IMR-90 (cell line): Measurements from ENCODE around the gene INPP5B. TPM values are rescaled to one million over a fixed set of nuclear protein-coding genes. Genes with fewer than 3 reads are reported as not detected.

ENCODE experiments used
- ATAC-seq: fragments of 200-7000 bp; cut with Tn5 transposase; 2 replicates; pipeline ENCODE4 v1.9.1; 2020; ENCODE audit warnings: low read depth, mild to moderate bottlenecking, moderate library complexity
- BruUV-seq: library from RNA; stranded (reverse); fragments of 400-500 nt; replicated peaks from 2 replicates; lab custom pipeline; 2021; lab: Mats Ljungman, UMichigan
- CTCF ChIA-PET: fragments of 300-600 bp; formaldehyde crosslinking; extraction: SDS; loops from one replicate; lab custom pipeline; 2021; ENCODE audit warnings: antibody characterized with exemption; lab: Yijun Ruan, JAX
- POLR2A ChIA-PET: fragments of 300-600 bp; sonication (Branson Sonifier 250); formaldehyde crosslinking; loops from one replicate; lab custom pipeline; 2022; ENCODE audit warnings: antibody characterized with exemption; ENCODE audit not compliant: unreplicated experiment; lab: Charles Lee
- DNase-seq: peaks from one replicate; pipeline ENCODE4 v3.0.0; 2013
- H2AFZ ChIP-seq: replicated peaks from 2 replicates; pipeline ENCODE3; 2013; ENCODE audit warnings: low read length, mild to moderate bottlenecking; ENCODE audit not compliant: poor library complexity
- H2AK5ac ChIP-seq: 2 replicates; pipeline ENCODE4 v1.6.1; 2013; ENCODE audit warnings: low read depth, low read length, inconsistent platforms
- H2AK9ac ChIP-seq: replicated peaks from 2 replicates; pipeline ENCODE3; 2013; ENCODE audit warnings: mild to moderate bottlenecking, low read depth, low read length, moderate library complexity; ENCODE audit not compliant: poor library complexity
- H2BK120ac ChIP-seq: 2 replicates; pipeline ENCODE4 v1.6.1; 2013; ENCODE audit warnings: low read depth, low read length, inconsistent platforms
- H2BK15ac ChIP-seq: 3 replicates; pipeline ENCODE4 v1.6.1; 2013; ENCODE audit warnings: low read depth, low read length, inconsistent platforms
- H2BK20ac ChIP-seq: 2 replicates; pipeline ENCODE4 v1.6.1; 2013; ENCODE audit warnings: low read depth, mild to moderate bottlenecking, inconsistent platforms, low read length, moderate library complexity
- H2BK5ac ChIP-seq: 2 replicates; pipeline ENCODE4 v1.6.1; 2013; ENCODE audit warnings: mild to moderate bottlenecking, low read depth, low read length, inconsistent platforms; ENCODE audit not compliant: poor library complexity, severe bottlenecking
- H3K14ac ChIP-seq: replicated peaks from 2 replicates; pipeline ENCODE4 v1.6.1; 2013; ENCODE audit warnings: low read depth, low read length, inconsistent platforms
- H3K18ac ChIP-seq: 2 replicates; pipeline ENCODE4 v1.6.1; 2013; ENCODE audit warnings: low read depth, low read length, control low read depth
- H3K23ac ChIP-seq: 2 replicates; pipeline ENCODE4 v1.6.1; 2013; ENCODE audit warnings: low read depth, low read length, inconsistent platforms
- H3K27ac ChIP-seq: 2 replicates; pipeline ENCODE4 v1.5.1; 2013; ENCODE audit warnings: mild to moderate bottlenecking, control low read depth, low read length; ENCODE audit not compliant: insufficient read depth
- H3K27me3 ChIP-seq: 2 replicates; pipeline ENCODE4 v1.6.1; 2013; ENCODE audit warnings: low read length; ENCODE audit not compliant: control insufficient read depth, insufficient read depth
- H3K36me3 ChIP-seq: 2 replicates; pipeline ENCODE4 v1.6.1; 2013; ENCODE audit warnings: low read length, mixed read lengths; ENCODE audit not compliant: control insufficient read depth, insufficient read depth
- H3K4ac ChIP-seq: 2 replicates; pipeline ENCODE4 v1.6.1; 2013; ENCODE audit warnings: low read depth, low read length, inconsistent platforms
- H3K4me1 ChIP-seq: 2 replicates; pipeline ENCODE4 v1.6.1; 2013; ENCODE audit warnings: low read length, mixed read lengths; ENCODE audit not compliant: control insufficient read depth, insufficient read depth
- H3K4me2 ChIP-seq: 2 replicates; pipeline ENCODE4 v1.6.1; 2013; ENCODE audit warnings: low read depth, mild to moderate bottlenecking, control low read depth, low read length, moderate library complexity
- H3K4me3 ChIP-seq: 2 replicates; pipeline ENCODE4 v1.5.1; 2013; ENCODE audit warnings: low read depth, mild to moderate bottlenecking, control low read depth, low read length, moderate library complexity; ENCODE audit not compliant: insufficient read depth
- H3K56ac ChIP-seq: 2 replicates; pipeline ENCODE4 v1.6.1; 2013; ENCODE audit warnings: low read length, inconsistent platforms; ENCODE audit not compliant: insufficient read depth; ENCODE audit errors: extremely low read depth
- H3K79me1 ChIP-seq, 2 experiments: 2 replicates each; pipeline ENCODE4 v1.6.1; 2013; ENCODE audit warnings: low read length in 2 of 2, inconsistent platforms in 1 of 2, low read depth in 1 of 2
- H3K9ac ChIP-seq: 2 replicates; pipeline ENCODE4 v1.6.1; 2013; ENCODE audit warnings: low read depth, low read length, control low read depth
- H3K9me1 ChIP-seq: 2 replicates; pipeline ENCODE4 v1.6.1; 2013; ENCODE audit warnings: low read length, inconsistent platforms; ENCODE audit not compliant: insufficient read depth
- H3K9me3 ChIP-seq: 2 replicates; pipeline ENCODE4 v1.6.1; 2013; ENCODE audit warnings: low read length; ENCODE audit not compliant: control insufficient read depth, insufficient read depth
- H4K20me1 ChIP-seq: 2 replicates; pipeline ENCODE4 v1.6.1; 2013; ENCODE audit warnings: low read length, inconsistent platforms; ENCODE audit not compliant: insufficient read depth
- H4K5ac ChIP-seq: 2 replicates; pipeline ENCODE4 v1.6.1; 2013; ENCODE audit warnings: mild to moderate bottlenecking, low read depth, low read length, control low read depth
- H4K8ac ChIP-seq, 2 experiments: 2 replicates each; pipeline ENCODE4 v1.6.1; 2013; ENCODE audit warnings: low read depth in 2 of 2, low read length in 2 of 2, control low read depth in 1 of 2, inconsistent platforms in 1 of 2
- H4K91ac ChIP-seq: 2 replicates; pipeline ENCODE4 v1.6.1; 2013; ENCODE audit warnings: low read depth, low read length, inconsistent platforms; ENCODE audit not compliant: insufficient read depth
- BHLHE40 ChIP-seq: fragments of 150-350 bp; IDR thresholded peaks from 2 replicates; pipeline ENCODE4 v1.6.1; 2016; ENCODE audit warnings: mild to moderate bottlenecking, low read depth, low read length
- CEBPB ChIP-seq: IDR thresholded peaks from 2 replicates; pipeline ENCODE4 v1.6.1; 2012; ENCODE audit warnings: low read depth, low read length, improper control_type of control experiment
- CHD1 ChIP-seq: IDR thresholded peaks from 2 replicates; pipeline ENCODE4 v1.6.1; 2012; ENCODE audit warnings: low read depth, low read length, improper control_type of control experiment
- FOS ChIP-seq: fragments of 150-350 bp; IDR thresholded peaks from 2 replicates; pipeline ENCODE4 v1.6.1; 2016; ENCODE audit warnings: low read depth, low read length
- MAFK ChIP-seq: IDR thresholded peaks from 2 replicates; pipeline ENCODE4 v1.6.1; 2012; ENCODE audit warnings: low read depth, low read length, improper control_type of control experiment
- MXI1 ChIP-seq: IDR thresholded peaks from 2 replicates; pipeline ENCODE4 v1.6.1; 2012; ENCODE audit warnings: low read depth, mild to moderate bottlenecking, low read length, moderate library complexity, borderline replicate concordance
- NFE2L2 ChIP-seq: fragments of 150-350 bp; IDR thresholded peaks from 2 replicates; pipeline ENCODE4 v1.6.1; 2016; ENCODE audit warnings: low read depth, mild to moderate bottlenecking, low read length
- RAD21 ChIP-seq: IDR thresholded peaks from 2 replicates; pipeline ENCODE4 v1.6.1; 2012; ENCODE audit warnings: low read length, improper control_type of control experiment
- RCOR1 ChIP-seq: IDR thresholded peaks from 2 replicates; pipeline ENCODE4 v1.6.1; 2012; ENCODE audit warnings: mild to moderate bottlenecking, low read length, improper control_type of control experiment; ENCODE audit not compliant: insufficient replicate concordance
- RFX5 ChIP-seq: IDR thresholded peaks from 2 replicates; pipeline ENCODE4 v1.8.0; 2012; ENCODE audit warnings: low read depth, mild to moderate bottlenecking, low read length, moderate library complexity
- SMC3 ChIP-seq: fragments of 150-350 bp; IDR thresholded peaks from 2 replicates; pipeline ENCODE4 v1.6.1; 2016; ENCODE audit warnings: low read depth, mild to moderate bottlenecking, antibody characterized with exemption, low read length, moderate library complexity
- WGBS, 2 experiments: methylation state at CpG; one replicate each; pipeline versions ENCODE4 v1.1.5 to v1.1.7; 2013; ENCODE audit warnings: missing lambda C conversion rate in 2 of 2; ENCODE audit not compliant: insufficient read length in 1 of 2; ENCODE audit errors: extremely low coverage in 2 of 2; 5-methylcytosine and 5-hydroxymethylcytosine counted together
- dilution Hi-C: fragments of 300-500 bp; cut with HindIII; formaldehyde crosslinking; loops from one replicate; pipeline ENCODE4 v1.14.3; 2018; ENCODE audit warnings: low sequenced_read_pairs; ENCODE audit not compliant: unreplicated experiment
- in situ Hi-C: fragments of 300-500 bp; cut with MboI; formaldehyde crosslinking; loops from 3 replicates; pipeline ENCODE4 v1.14.3; 2019; ENCODE audit warnings: low sequenced_read_pairs, inconsistent platforms, mixed read lengths
- intact Hi-C: fragments of 100-400 bp; cut with micrococcal nuclease; formaldehyde crosslinking; loops from 2 replicates; pipeline ENCODE4 v1.10.0; 2022
- polyA plus RNA-seq, 3 experiments: library from polyadenylated mRNA; depleted of rRNA; stranded (reverse); fragments of >200 nt; gene quantifications; 2 replicates each; pipeline ENCODE4 v1.2.3, GENCODE V29; 2012; ENCODE audit warnings: low replicate concordance in 1 of 3
- total RNA-seq: library from RNA; depleted of rRNA; stranded (reverse); fragments of >200 nt; gene quantifications from 2 replicates; pipeline ENCODE4 v1.2.3, GENCODE V29; 2012
- TF ChIP-seq, protein P1 (sequence below): fragments of 150-350 bp; IDR thresholded peaks from 2 replicates; pipeline ENCODE4 v1.6.1; 2017; ENCODE audit warnings: mild to moderate bottlenecking, antibody characterized with exemption, low read length, low read depth
- TF ChIP-seq, protein P2 (sequence below): fragments of 150-350 bp; IDR thresholded peaks from 2 replicates; pipeline ENCODE4 v1.6.1; 2016; ENCODE audit warnings: low read depth, mild to moderate bottlenecking, low read length, moderate library complexity, borderline replicate concordance

INPP5B gene
- total and polyA plus RNA-seq, 2 of the 4 experiments (the other 2 are of a cell fraction): 9.4 to 20.4 TPM

DNA sequence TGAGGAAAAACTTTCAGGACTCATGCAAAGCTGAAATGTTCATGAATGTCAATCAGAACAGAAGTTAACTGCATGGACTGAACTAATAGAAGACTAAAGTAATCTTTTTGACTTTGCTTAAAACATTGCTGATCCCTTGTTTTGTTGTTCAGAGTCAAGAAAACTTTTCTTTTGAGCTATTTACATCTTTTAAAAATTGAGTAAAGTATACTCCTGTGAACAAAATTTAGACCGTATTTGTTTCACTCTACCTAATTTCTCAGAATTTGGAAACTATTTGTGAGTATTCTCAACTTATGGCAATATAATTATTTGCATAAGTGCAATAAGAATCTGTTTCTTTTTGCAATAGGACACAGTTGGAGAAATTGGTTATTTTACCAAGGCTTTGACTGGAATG lies 41.1 kb downstream of the INPP5B start:
- H4K20me1 ChIP-seq: no peaks in the 10 kb centered on the region; the same call in 1 of the 2 replicates
- no TSS peak for BruUV-seq
- H2AFZ ChIP-seq: no peak overlapping the region
- no CpG with 5 or more reads among the region's 1 CpG for WGBS, 2 experiments
- no peak overlapping the region for H3K14ac ChIP-seq
- no peak overlapping the region for H3K27ac ChIP-seq
- no peak overlapping the region for H3K4ac ChIP-seq
- no peak overlapping the region for H2BK20ac ChIP-seq
- H3K79me1 ChIP-seq: peaks cover 3 to 7% of the 10 kb centered on the region in 2 experiments
- no peak overlapping the region for H2AK5ac ChIP-seq
- H3K9me1 ChIP-seq: no peaks in the 10 kb centered on the region
- no peak overlapping the region for H3K4me2 ChIP-seq
- no peaks in the 10 kb centered on the region for H3K27me3 ChIP-seq
- no peak overlapping the region for H4K8ac ChIP-seq
- H3K56ac ChIP-seq: no peak overlapping the region
- H3K23ac ChIP-seq: no peak overlapping the region
- no peak overlapping the region for H3K9ac ChIP-seq
- no peak overlapping the region for H2BK5ac ChIP-seq
- H2BK15ac ChIP-seq: no peak overlapping the region
- H3K4me3 ChIP-seq: no peak overlapping the region
- no peak overlapping the region for H2BK120ac ChIP-seq
- DNase-seq (no peak), ATAC-seq (no peak)
- H3K4me1 ChIP-seq: no peaks in the 10 kb centered on the region
- dilution Hi-C loops (no loop called here), intact Hi-C loops (no loop called here), in situ Hi-C loops (no loop called here)
- TF ChIP-seq, protein P1, sequence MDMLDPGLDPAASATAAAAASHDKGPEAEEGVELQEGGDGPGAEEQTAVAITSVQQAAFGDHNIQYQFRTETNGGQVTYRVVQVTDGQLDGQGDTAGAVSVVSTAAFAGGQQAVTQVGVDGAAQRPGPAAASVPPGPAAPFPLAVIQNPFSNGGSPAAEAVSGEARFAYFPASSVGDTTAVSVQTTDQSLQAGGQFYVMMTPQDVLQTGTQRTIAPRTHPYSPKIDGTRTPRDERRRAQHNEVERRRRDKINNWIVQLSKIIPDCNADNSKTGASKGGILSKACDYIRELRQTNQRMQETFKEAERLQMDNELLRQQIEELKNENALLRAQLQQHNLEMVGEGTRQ: no peak
- TF ChIP-seq SMC3 (no peak), CEBPB (no peak), RAD21 (no peak), RFX5 (no peak), CHD1 (no peak), MAFK (no peak), RCOR1 (no peak), BHLHE40 (no peak), FOS (no peak), NFE2L2 (no peak), MXI1 (no peak)
- TF ChIP-seq, protein P2, sequence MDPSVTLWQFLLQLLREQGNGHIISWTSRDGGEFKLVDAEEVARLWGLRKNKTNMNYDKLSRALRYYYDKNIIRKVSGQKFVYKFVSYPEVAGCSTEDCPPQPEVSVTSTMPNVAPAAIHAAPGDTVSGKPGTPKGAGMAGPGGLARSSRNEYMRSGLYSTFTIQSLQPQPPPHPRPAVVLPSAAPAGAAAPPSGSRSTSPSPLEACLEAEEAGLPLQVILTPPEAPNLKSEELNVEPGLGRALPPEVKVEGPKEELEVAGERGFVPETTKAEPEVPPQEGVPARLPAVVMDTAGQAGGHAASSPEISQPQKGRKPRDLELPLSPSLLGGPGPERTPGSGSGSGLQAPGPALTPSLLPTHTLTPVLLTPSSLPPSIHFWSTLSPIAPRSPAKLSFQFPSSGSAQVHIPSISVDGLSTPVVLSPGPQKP: no peak
- no peak overlapping the region for H4K91ac ChIP-seq
- no peak overlapping the region for H3K18ac ChIP-seq
- H2AK9ac ChIP-seq: no peak overlapping the region
- H3K9me3 ChIP-seq: no peaks in the 10 kb centered on the region; the same call in 1 of the 2 replicates
- H4K5ac ChIP-seq: no peak overlapping the region
- ChIA-PET CTCF (no interaction called here), POLR2A (interaction anchor here (0.6 kb wide), 1 partner anchor 39 kb away, joined by 11 read pairs; no protein-coding TSS in a partner anchor)
- peaks cover 10% of the 10 kb centered on the region; the same call in 1 of the 2 replicates for H3K36me3 ChIP-seq
